Mesothelial cell of epicardium (in vitro differentiated cells): ENCODE data around the gene PPIL6. TPM values are rescaled to one million over a fixed set of nuclear protein-coding genes. Genes with fewer than 3 reads are reported as not detected.
"Not testable (repeated sequence)": the region's sequence is repeated elsewhere in the genome, so short reads cannot be mapped to it uniquely, and the experiment has no call there.

Experiments
- DNase-seq, 2 experiments: peaks; one replicate each; pipeline ENCODE4 v3.0.0; 2021; ENCODE audit warnings: low spot score in 2 of 2; ENCODE audit not compliant: unreplicated experiment in 2 of 2
- H3K27ac Mint-ChIP-seq: 2 replicates; pipeline ENCODE4 v1.8.0; 2021; ENCODE audit warnings: mixed read lengths
- H3K27me3 Mint-ChIP-seq: 2 replicates; pipeline ENCODE4 v1.8.0; 2021; ENCODE audit warnings: low read depth, mixed read lengths
- H3K36me3 Mint-ChIP-seq: 2 replicates; pipeline ENCODE4 v1.8.0; 2021; ENCODE audit warnings: mixed read lengths
- H3K4me1 Mint-ChIP-seq: 2 replicates; pipeline ENCODE4 v1.8.0; 2021; ENCODE audit warnings: mixed read lengths
- H3K4me3 Mint-ChIP-seq: 2 replicates; pipeline ENCODE4 v1.8.0; 2021; ENCODE audit warnings: mild to moderate bottlenecking, moderate library complexity, mixed read lengths
- H3K9me3 Mint-ChIP-seq: 2 replicates; pipeline ENCODE4 v1.8.0; 2021; ENCODE audit warnings: mixed read lengths
- total RNA-seq: library from RNA; stranded (reverse); gene quantifications from 3 replicates; pipeline ENCODE4 v1.2.1, GENCODE V29; 2021
- TF ChIP-seq, protein P1 (sequence below): fragments of 200-600 bp; sonication (generic); IDR thresholded peaks from one replicate; pipeline ENCODE4 v1.5.0; 2021; ENCODE audit warnings: antibody characterized with exemption; ENCODE audit not compliant: unreplicated experiment

The PPIL6 gene
- total RNA-seq, 1 donor from 2014 or later, result 4.8 TPM

DNA sequence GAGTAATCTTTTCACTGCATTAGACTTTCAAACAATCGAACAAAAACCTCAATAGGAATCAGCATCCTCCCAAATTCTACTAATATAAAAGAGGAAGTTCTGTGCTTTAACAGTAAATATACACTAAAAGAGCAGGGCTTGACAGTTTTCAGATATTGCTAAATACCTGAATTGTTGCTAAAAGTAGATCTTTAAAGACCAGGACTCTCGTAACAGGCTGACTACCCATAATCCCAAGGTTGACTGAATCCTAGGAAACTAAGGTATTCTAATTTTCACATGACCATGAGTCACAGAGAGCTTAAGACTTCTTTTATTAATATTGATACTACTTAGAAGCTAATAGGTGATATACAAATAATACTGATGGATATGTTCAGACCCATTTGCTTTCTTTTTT, 68.3 kb downstream of the PPIL6 start:
- Mint-ChIP-seq H3K27ac (no peak overlapping the region), H3K36me3 (peaks cover 29% of the 10 kb centered on the region)

DNA sequence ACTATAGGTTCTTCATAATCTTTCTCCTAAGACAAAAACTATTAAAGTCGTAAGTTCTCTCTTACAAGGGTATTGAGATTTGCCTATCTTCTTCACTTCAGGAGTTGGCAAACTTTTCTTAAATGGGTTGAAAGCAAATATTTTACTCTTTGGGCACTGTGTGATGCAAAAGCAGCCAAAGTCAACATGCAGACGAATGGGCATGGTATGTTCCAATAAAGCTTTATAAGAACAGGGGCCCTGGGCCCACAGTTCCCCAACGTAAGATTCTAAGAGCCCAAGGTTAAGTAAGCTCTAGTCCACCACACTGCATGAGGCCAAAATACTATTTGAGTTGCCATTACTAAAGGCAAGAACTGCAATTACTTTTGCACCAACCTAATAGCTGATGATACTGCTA, 69.6 kb downstream of the PPIL6 start:
- Mint-ChIP-seq H3K9me3 (no peaks in the 10 kb centered on the region), H3K4me3 (no peak overlapping the region), H3K27me3 (no peaks in the 10 kb centered on the region), H3K4me1 (peaks cover 8% of the 10 kb centered on the region), H3K36me3 (peaks cover 30% of the 10 kb centered on the region), H3K27ac (no peak overlapping the region)
- TF ChIP-seq, protein P1, sequence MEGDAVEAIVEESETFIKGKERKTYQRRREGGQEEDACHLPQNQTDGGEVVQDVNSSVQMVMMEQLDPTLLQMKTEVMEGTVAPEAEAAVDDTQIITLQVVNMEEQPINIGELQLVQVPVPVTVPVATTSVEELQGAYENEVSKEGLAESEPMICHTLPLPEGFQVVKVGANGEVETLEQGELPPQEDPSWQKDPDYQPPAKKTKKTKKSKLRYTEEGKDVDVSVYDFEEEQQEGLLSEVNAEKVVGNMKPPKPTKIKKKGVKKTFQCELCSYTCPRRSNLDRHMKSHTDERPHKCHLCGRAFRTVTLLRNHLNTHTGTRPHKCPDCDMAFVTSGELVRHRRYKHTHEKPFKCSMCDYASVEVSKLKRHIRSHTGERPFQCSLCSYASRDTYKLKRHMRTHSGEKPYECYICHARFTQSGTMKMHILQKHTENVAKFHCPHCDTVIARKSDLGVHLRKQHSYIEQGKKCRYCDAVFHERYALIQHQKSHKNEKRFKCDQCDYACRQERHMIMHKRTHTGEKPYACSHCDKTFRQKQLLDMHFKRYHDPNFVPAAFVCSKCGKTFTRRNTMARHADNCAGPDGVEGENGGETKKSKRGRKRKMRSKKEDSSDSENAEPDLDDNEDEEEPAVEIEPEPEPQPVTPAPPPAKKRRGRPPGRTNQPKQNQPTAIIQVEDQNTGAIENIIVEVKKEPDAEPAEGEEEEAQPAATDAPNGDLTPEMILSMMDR, result no peak
- no peak for DNase-seq

More for the DNA sequence above, 68.3 kb downstream of the PPIL6 start:
- Mint-ChIP-seq H3K27me3 (no peaks in the 10 kb centered on the region), H3K4me1 (peaks cover 8% of the 10 kb centered on the region), H3K9me3 (no peaks in the 10 kb centered on the region), H3K4me3 (no peak overlapping the region)
- TF ChIP-seq, protein P1, result no peak
- DNase-seq, result no peak

DNA sequence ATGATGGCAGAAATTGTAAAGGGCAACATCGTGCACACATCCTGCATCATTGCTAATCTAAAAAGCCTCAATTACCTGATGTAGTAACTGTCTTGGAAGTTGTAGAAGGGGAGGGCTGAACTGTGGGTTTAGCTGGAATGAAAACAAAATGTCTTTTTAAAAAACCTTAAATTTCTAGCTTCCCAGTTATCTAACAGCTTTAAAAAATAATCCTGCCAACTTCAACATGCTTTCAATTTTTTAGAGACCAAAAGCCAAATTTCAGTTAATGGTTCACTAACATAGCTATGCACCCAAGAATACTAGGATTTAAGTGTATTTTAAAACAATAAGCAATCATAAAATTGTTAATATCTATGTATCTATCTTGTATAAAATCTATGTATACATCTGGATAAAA, 70.1 kb downstream of the PPIL6 start:
- Mint-ChIP-seq H3K4me1 (peaks cover 8% of the 10 kb centered on the region), H3K27ac (no peak overlapping the region), H3K4me3 (no peak overlapping the region), H3K36me3 (peaks cover 32% of the 10 kb centered on the region), H3K27me3 (no peaks in the 10 kb centered on the region), H3K9me3 (no peaks in the 10 kb centered on the region)
- TF ChIP-seq, protein P1, result no peak
- DNase-seq, result no peak

DNA sequence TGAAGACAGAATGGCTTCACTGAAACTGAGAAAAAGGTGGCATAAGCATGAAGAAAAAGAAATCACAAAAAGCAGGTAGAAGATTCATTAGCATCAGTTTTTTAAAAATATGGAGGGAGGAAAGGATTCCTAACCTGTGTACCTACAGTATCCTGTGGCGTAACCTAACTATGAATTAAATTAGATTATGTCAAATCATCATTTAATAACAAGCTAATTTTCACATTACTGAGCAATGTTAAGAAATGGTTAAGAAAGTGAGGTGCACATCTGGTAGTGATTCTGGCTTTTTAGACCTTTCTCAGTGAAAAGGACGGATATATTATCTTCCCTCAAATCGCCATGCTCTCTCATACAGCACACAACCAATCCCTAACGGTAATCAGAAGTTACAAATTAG, 70.7 kb downstream of the PPIL6 start:
- H3K9me3 Mint-ChIP-seq, result peaks cover 5% of the 10 kb centered on the region
- H3K4me1 Mint-ChIP-seq, result peaks cover 8% of the 10 kb centered on the region
- TF ChIP-seq, protein P1, result no peak
- no peak overlapping the region for H3K27ac Mint-ChIP-seq
- peaks cover 36% of the 10 kb centered on the region for H3K36me3 Mint-ChIP-seq
- H3K4me3 Mint-ChIP-seq, result no peak overlapping the region
- H3K27me3 Mint-ChIP-seq, result no peaks in the 10 kb centered on the region
- DNase-seq, result no peak

DNA sequence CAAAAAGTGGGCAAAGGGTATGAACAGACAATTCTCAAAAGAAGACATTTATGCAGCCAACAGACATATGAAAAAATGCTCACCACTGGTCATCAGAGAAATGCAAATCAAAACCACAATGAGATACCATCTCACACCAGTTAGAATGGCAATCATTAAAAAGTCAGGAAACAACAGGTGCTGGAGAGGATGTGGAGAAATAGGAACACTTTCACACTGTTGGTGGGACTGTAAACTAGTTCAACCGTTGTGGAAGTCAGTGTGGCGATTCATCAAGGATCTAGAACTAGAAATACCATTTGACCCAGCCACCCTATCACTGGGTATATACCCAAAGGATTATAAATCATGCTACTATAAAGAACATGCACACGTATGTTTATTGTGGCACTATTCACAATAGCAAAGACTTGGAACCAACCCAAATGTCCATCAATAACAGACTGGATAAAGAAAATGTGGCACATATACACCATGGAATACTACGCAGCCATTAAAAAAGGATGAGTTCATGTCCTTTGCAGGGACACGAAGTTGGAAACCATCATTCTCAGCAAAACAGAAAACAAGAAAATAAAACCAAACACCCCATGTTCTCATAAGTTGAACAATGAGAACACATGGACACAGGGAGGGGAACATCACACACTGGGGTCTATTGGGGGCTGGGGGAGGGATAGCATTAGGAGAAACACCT, 75.9 kb downstream of the PPIL6 start:
- not testable (repeated sequence) for H3K4me3 Mint-ChIP-seq, H3K27ac Mint-ChIP-seq, H3K4me1 Mint-ChIP-seq, H3K27me3 Mint-ChIP-seq, DNase-seq
- Mint-ChIP-seq H3K36me3 (peaks cover 60% of the 10 kb centered on the region), H3K9me3 (peaks cover 28% of the 10 kb centered on the region)

DNA sequence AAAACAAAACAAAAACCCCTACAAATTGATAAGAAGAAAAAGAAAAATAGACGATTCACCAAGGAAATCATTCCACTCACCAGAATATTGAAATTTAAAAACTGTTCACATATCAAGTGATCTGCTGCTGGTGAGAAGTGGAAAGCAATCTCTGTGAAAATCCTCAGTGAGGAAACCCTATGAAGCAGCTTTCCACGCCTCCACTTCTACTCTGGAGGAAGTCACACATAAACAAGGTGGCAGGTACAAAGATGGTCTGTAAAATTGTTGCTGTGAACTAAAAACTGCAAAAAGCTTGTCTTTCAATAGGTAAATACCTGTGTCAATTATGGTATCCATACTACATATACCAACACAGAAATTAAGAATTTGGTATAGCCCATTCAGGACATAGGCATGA, 76.7 kb downstream of the PPIL6 start:
- TF ChIP-seq, protein P1, result no peak
- Mint-ChIP-seq H3K36me3 (peaks cover 67% of the 10 kb centered on the region), H3K27ac (no peak overlapping the region), H3K27me3 (no peaks in the 10 kb centered on the region), H3K9me3 (peaks cover 30% of the 10 kb centered on the region), H3K4me1 (no peaks in the 10 kb centered on the region), H3K4me3 (no peak overlapping the region)
- no peak for DNase-seq
